Activated CD8-positive, alpha-beta memory T cell treated with anti-CD3 and anti-CD28 coated beads for 36 hours (primary cell): ENCODE data around the gene CYP2A13. TPM values are rescaled to one million over a fixed set of nuclear protein-coding genes. Genes with fewer than 3 reads are reported as not detected.
"Not testable (repeated sequence)": the region's sequence is repeated elsewhere in the genome, so short reads cannot be mapped to it uniquely, and the experiment has no call there.

ENCODE experiments used
- CTCF ChIA-PET: fragments of 350-600 bp; sonication (Branson Sonifier 250); formaldehyde crosslinking; loops from one replicate; lab custom pipeline; 2021; ENCODE audit warnings: antibody characterized with exemption; lab: Charles Lee
- POLR2A ChIA-PET: fragments of 350-600 bp; sonication (Branson Sonifier 250); formaldehyde crosslinking; loops from one replicate; lab custom pipeline; 2021; ENCODE audit warnings: antibody characterized with exemption; lab: Charles Lee
- total RNA-seq, 2 experiments: library from RNA; stranded (reverse); gene quantifications; one replicate each; pipeline ENCODE4 v1.2.3, GENCODE V29; 2021

The CYP2A13 gene
- total RNA-seq = not detected

GRCh38 chr19:41088151-41088550 is at the start of gene CYP2A13:
TSS of gene CYP2A13 (plus strand) at chr19:41088451. CDS start at chr19:41088472, 21 bp downstream.
- ChIA-PET POLR2A (no interaction called here), CTCF (no interaction called here)

GRCh38 chr19:41039806-41040205 is 48.4 kb upstream of the CYP2A13 start:
- CTCF ChIA-PET = no interaction called here
- POLR2A ChIA-PET = no interaction called here

- POLR2A ChIA-PET = not testable (repeated sequence)
Measured at GRCh38 chr19:41045095-41045494, 43.2 kb upstream of the CYP2A13 start.

GRCh38 chr19:41050426-41050825 is 37.8 kb upstream of the CYP2A13 start:
- CTCF ChIA-PET = no interaction called here
- POLR2A ChIA-PET = no interaction called here

More at GRCh38 chr19:41045095-41045494, 43.2 kb upstream of the CYP2A13 start:
- CTCF ChIA-PET = not testable (repeated sequence)

GRCh38 chr19:41052162-41052561 is 36.1 kb upstream of the CYP2A13 start:
- POLR2A ChIA-PET, CTCF ChIA-PET: not testable (repeated sequence)

GRCh38 chr19:41053331-41053730 is 34.9 kb upstream of the CYP2A13 start:
- CTCF ChIA-PET, POLR2A ChIA-PET: not testable (repeated sequence)

- ChIA-PET POLR2A (no interaction called here), CTCF (no interaction called here)
Measured at GRCh38 chr19:41064974-41065569, 23.2 kb upstream of the CYP2A13 start.

GRCh38 chr19:41076286-41076685 is 12.0 kb upstream of the CYP2A13 start:
- CTCF ChIA-PET = no interaction called here
- POLR2A ChIA-PET = no interaction called here

GRCh38 chr19:41083516-41083915 is 4.7 kb upstream of the CYP2A13 start:
- POLR2A ChIA-PET = no interaction called here
- CTCF ChIA-PET = no interaction called here

GRCh38 chr19:41085748-41086415 is 2.4 kb upstream of the CYP2A13 start:
- CTCF ChIA-PET = no interaction called here
- POLR2A ChIA-PET = no interaction called here

- ChIA-PET POLR2A (no interaction called here), CTCF (no interaction called here)
Measured at GRCh38 chr19:41089959-41090358, 1.7 kb downstream of the CYP2A13 start.

- POLR2A ChIA-PET = no interaction called here
- CTCF ChIA-PET = no interaction called here
Measured at GRCh38 chr19:41095703-41096102, 7.5 kb downstream of the CYP2A13 start.

GRCh38 chr19:41096353-41096752 is 8.1 kb downstream of the CYP2A13 start:
- POLR2A ChIA-PET = no interaction called here
- CTCF ChIA-PET = no interaction called here

GRCh38 chr19:41097302-41097701 is 9.1 kb downstream of the CYP2A13 start:
- ChIA-PET POLR2A (no interaction called here), CTCF (interaction anchor here (0.5 kb wide), 1 partner anchor 611 kb away, joined by 3 read pairs; no protein-coding TSS in a partner anchor)

- CTCF ChIA-PET = no interaction called here
- POLR2A ChIA-PET = no interaction called here
Measured at GRCh38 chr19:41098762-41099161, 10.5 kb downstream of the CYP2A13 start.

- CTCF ChIA-PET = interaction anchor here (0.6 kb wide), 1 partner anchor 22 kb away, joined by 3 read pairs; no protein-coding TSS in a partner anchor
- POLR2A ChIA-PET = not testable (repeated sequence)
Measured at GRCh38 chr19:41102210-41102609, 14.0 kb downstream of the CYP2A13 start.

GRCh38 chr19:41106177-41106576 is 17.9 kb downstream of the CYP2A13 start:
- ChIA-PET CTCF (no interaction called here), POLR2A (no interaction called here)

GRCh38 chr19:41111296-41111695 is 23.0 kb downstream of the CYP2A13 start:
- POLR2A ChIA-PET = no interaction called here
- CTCF ChIA-PET = no interaction called here

GRCh38 chr19:41111750-41112295 is 23.6 kb downstream of the CYP2A13 start:
- POLR2A ChIA-PET = no interaction called here
- CTCF ChIA-PET = no interaction called here

- ChIA-PET CTCF (no interaction called here), POLR2A (no interaction called here)
Measured at GRCh38 chr19:41112728-41113290, 24.6 kb downstream of the CYP2A13 start.
